SK-N-SH (cell line): ENCODE results near the gene CSPG4. TPM values are rescaled to one million over a fixed set of nuclear protein-coding genes. Genes with fewer than 3 reads are reported as not detected.

ENCODE experiments used
- CTCF ChIA-PET: fragments of 300-600, 350-600 bp; formaldehyde crosslinking; extraction: SDS; loops from one replicate; lab custom pipeline; 2021; lab: Yijun Ruan, JAX
- POLR2A ChIA-PET: fragments of 350-600 bp; sonication (Branson Sonifier 250); formaldehyde crosslinking; extraction: SDS; loops from one replicate; lab custom pipeline; 2020; ENCODE audit warnings: antibody characterized with exemption, inconsistent platforms; lab: Yijun Ruan, JAX
- DNase-seq: peaks from one replicate; pipeline ENCODE4 v3.0.0; 2012
- H2AFZ ChIP-seq: fragments of 200-600 bp; sonication (generic); 2 replicates; pipeline ENCODE4 v1.8.1; 2016; ENCODE audit warnings: antibody characterized with exemption, mild to moderate bottlenecking, low read depth
- H3F3A ChIP-seq: fragments of 200-600 bp; sonication (generic); replicated peaks from 2 replicates; pipeline ENCODE3; 2016; ENCODE audit warnings: antibody characterized with exemption, mild to moderate bottlenecking; ENCODE audit not compliant: insufficient read depth
- H3K27ac ChIP-seq, 2 experiments: fragments of 200-500 bp in 1 of 2; fragments of 200-600 bp in 1 of 2; sonication (Bioruptor generic) in 1 of 2; sonication (generic), shearing (Covaris generic) in 1 of 2; 2 replicates each; pipeline versions ENCODE4 v1.5.1 to v1.6.1; 2014 to 2016; ENCODE audit warnings: low read depth in 2 of 2, inconsistent platforms in 1 of 2, low read length in 1 of 2, mild to moderate bottlenecking in 1 of 2, mixed read lengths in 1 of 2
- H3K27me3 ChIP-seq: fragments of 200-600 bp; sonication (generic), shearing (Covaris generic); 2 replicates; pipeline ENCODE4 v1.6.1; 2016; ENCODE audit warnings: mixed run types; ENCODE audit not compliant: insufficient read depth
- H3K36me3 ChIP-seq, 2 experiments: fragments of 200-500 bp in 1 of 2; fragments of 200-600 bp in 1 of 2; sonication (Bioruptor generic) in 1 of 2; sonication (generic) in 1 of 2; replicated peaks in 1 of 2; 2 replicates each; pipeline versions ENCODE3 to v1.5.1; 2014 to 2016; ENCODE audit warnings: low read length in 1 of 2, mild to moderate bottlenecking in 1 of 2; ENCODE audit not compliant: insufficient read depth in 2 of 2, control insufficient read depth in 1 of 2
- H3K4me1 ChIP-seq, 2 experiments: fragments of 200-500 bp in 1 of 2; fragments of 200-600 bp in 1 of 2; sonication (Bioruptor generic) in 1 of 2; sonication (generic), shearing (Covaris generic) in 1 of 2; 2 replicates each; pipeline versions ENCODE4 v1.5.1 to v1.6.1; 2014 to 2016; ENCODE audit warnings: low read depth in 1 of 2, low read length in 1 of 2, mixed run types in 1 of 2; ENCODE audit not compliant: insufficient read depth in 2 of 2, control insufficient read depth in 1 of 2
- H3K4me2 ChIP-seq: fragments of 200-600 bp; sonication (generic), shearing (Covaris generic); 2 replicates; pipeline ENCODE4 v1.6.1; 2017; ENCODE audit warnings: mixed run types
- H3K4me3 ChIP-seq, 2 experiments: fragments of 200-500 bp in 1 of 2; fragments of 200-600 bp in 1 of 2; sonication (Bioruptor generic) in 1 of 2; sonication (generic), shearing (Covaris generic) in 1 of 2; 2 replicates each; pipeline versions ENCODE4 v1.5.1 to v1.8.1; 2014 to 2016; ENCODE audit warnings: low read depth in 2 of 2, inconsistent platforms in 1 of 2, low read length in 1 of 2, mild to moderate bottlenecking in 1 of 2, mixed read lengths in 1 of 2, moderate library complexity in 1 of 2
- H3K79me2 ChIP-seq: fragments of 200-600 bp; sonication (generic); 2 replicates; pipeline ENCODE4 v1.8.1; 2017; ENCODE audit warnings: mild to moderate bottlenecking; ENCODE audit not compliant: insufficient read depth
- H3K9ac ChIP-seq: fragments of 200-600 bp; sonication (generic); 2 replicates; pipeline ENCODE4 v1.6.1; 2017; ENCODE audit warnings: mixed run types
- H3K9me2 ChIP-seq: fragments of 200-600 bp; sonication (generic); 2 replicates; pipeline ENCODE4 v1.6.1; 2017; ENCODE audit warnings: mixed run types
- H3K9me3 ChIP-seq: fragments of 200-600 bp; sonication (generic); 2 replicates; pipeline ENCODE4 v1.6.1; 2017; ENCODE audit warnings: mixed run types, mild to moderate bottlenecking, moderate library complexity
- H4K20me1 ChIP-seq: fragments of 200-600 bp; sonication (generic); 2 replicates; pipeline ENCODE4 v1.6.1; 2017; ENCODE audit warnings: mild to moderate bottlenecking, mixed run types; ENCODE audit not compliant: insufficient read depth
- CHD2 ChIP-seq: fragments of 150-350 bp; IDR thresholded peaks from 2 replicates; pipeline ENCODE4 v1.6.1; 2018; ENCODE audit warnings: low read length; ENCODE audit not compliant: partially characterized antibody
- EP300 ChIP-seq, 2 experiments: IDR thresholded peaks; 2 replicates each; pipeline versions ENCODE4 v1.4.0 to v1.6.1; 2012; ENCODE audit warnings: borderline replicate concordance in 1 of 2, low read depth in 1 of 2, low read length in 1 of 2
- FOSL2 ChIP-seq: IDR thresholded peaks from 2 replicates; pipeline ENCODE4 v1.4.0; 2012; ENCODE audit warnings: low read depth, mild to moderate bottlenecking, moderate library complexity, borderline replicate concordance
- FOXM1 ChIP-seq: IDR thresholded peaks from 2 replicates; pipeline ENCODE4 v1.4.0; 2012; ENCODE audit warnings: low read depth, mild to moderate bottlenecking
- GABPA ChIP-seq: IDR thresholded peaks from 2 replicates; pipeline ENCODE4 v1.4.0; 2012; ENCODE audit warnings: low read depth, mild to moderate bottlenecking
- JUND ChIP-seq: IDR thresholded peaks from 2 replicates; pipeline ENCODE4 v1.4.0; 2012
- MEF2A ChIP-seq: IDR thresholded peaks from 2 replicates; pipeline ENCODE4 v1.4.0; 2012; ENCODE audit warnings: low read depth, borderline replicate concordance
- NFIC ChIP-seq: IDR thresholded peaks from 2 replicates; pipeline ENCODE4 v1.4.0; 2012; ENCODE audit warnings: borderline replicate concordance
- NRF1 ChIP-seq: IDR thresholded peaks from 2 replicates; pipeline ENCODE4 v1.6.1; 2012; ENCODE audit warnings: low read depth, mild to moderate bottlenecking, low read length
- RAD21 ChIP-seq: IDR thresholded peaks from 2 replicates; pipeline ENCODE4 v1.6.1; 2012; ENCODE audit warnings: mild to moderate bottlenecking, low read length
- RCOR1 ChIP-seq: fragments of 150-350 bp; IDR thresholded peaks from 2 replicates; pipeline ENCODE4 v1.6.1; 2017; ENCODE audit warnings: antibody characterized with exemption, low read length
- SIN3A ChIP-seq: IDR thresholded peaks from 2 replicates; pipeline ENCODE4 v1.6.1; 2012; ENCODE audit warnings: low read depth, mild to moderate bottlenecking, low read length, moderate library complexity, borderline replicate concordance
- SMC3 ChIP-seq: IDR thresholded peaks from 2 replicates; pipeline ENCODE4 v1.6.1; 2012; ENCODE audit warnings: low read depth, low read length, improper control_type of control experiment
- TAF1 ChIP-seq: IDR thresholded peaks from 2 replicates; pipeline ENCODE4 v1.6.1; 2012; ENCODE audit warnings: low read depth, mild to moderate bottlenecking, low read length, moderate library complexity, borderline replicate concordance
- YY1 ChIP-seq: IDR thresholded peaks from 2 replicates; pipeline ENCODE4 v1.4.0; 2012; ENCODE audit warnings: low read depth, mild to moderate bottlenecking
- WGBS: methylation state at CpG from one replicate; pipeline ENCODE4 v1.1.6; 2017; ENCODE audit warnings: low lambda C conversion rate; 5-methylcytosine and 5-hydroxymethylcytosine counted together
- polyA plus RNA-seq, 3 experiments: library from polyadenylated mRNA; depleted of rRNA; stranded (reverse); fragments of >200 nt; gene quantifications; 2 replicates each; pipeline ENCODE4 v1.2.3, GENCODE V29; 2012
- TF ChIP-seq, protein P1 (sequence below): fragments of 200-600 bp; sonication (generic); IDR thresholded peaks from 2 replicates; pipeline ENCODE4 v1.6.1; 2017; ENCODE audit warnings: antibody characterized with exemption, mild to moderate bottlenecking, moderate library complexity
- TF ChIP-seq, protein P2 (sequence below): IDR thresholded peaks from 2 replicates; pipeline ENCODE4 v1.4.0; 2012; ENCODE audit warnings: low read depth
- TF ChIP-seq, protein P3 (sequence below): IDR thresholded peaks from 2 replicates; pipeline ENCODE4; 2012
- TF ChIP-seq, protein P4 (sequence below): fragments of 150-350 bp; IDR thresholded peaks from 2 replicates; pipeline ENCODE4 v1.6.1; 2017; ENCODE audit warnings: antibody characterized with exemption, low read length, low read depth, borderline replicate concordance
- TF ChIP-seq, protein P5 (sequence below): IDR thresholded peaks from 2 replicates; pipeline ENCODE4 v1.4.0; 2012; ENCODE audit warnings: low read depth, borderline replicate concordance

The CSPG4 gene
- polyA plus RNA-seq, 1 of the 3 experiments (the other 2 are of a cell fraction): 0.35 TPM

DNA sequence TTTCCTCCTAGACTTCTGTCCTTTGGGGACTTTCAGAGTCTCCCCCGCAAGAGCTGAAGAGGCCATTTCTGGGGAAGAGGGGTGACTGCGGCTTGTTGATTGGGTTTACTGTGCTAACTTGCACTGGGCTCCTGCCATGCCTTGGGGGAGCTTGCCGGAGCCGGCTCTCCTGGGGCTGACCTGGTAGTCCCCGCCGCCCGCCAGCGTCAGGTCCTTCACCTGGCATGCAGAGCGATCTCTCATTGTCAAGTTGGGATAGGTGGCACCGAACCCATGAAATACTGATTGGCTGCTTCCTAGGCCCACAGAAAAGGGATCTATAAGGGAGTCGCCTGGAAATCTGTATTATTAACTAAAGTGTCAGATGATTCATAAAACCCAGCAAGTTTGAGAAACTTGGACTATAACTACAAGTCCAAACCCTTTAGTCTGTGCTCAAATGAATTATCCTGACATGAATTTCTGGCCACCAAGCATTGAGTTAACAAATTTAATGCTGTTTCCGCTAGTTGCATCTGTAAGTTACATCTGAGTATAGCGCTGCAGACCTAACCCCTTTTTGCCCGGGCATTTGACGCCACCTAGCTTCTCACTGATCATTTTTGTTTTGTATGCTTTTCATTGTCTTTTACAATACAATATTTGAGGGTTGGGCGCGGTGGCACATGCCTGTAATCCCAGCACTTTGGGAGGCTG is 72.0 kb downstream of the CSPG4 start (continued):
- TF ChIP-seq, protein P1, sequence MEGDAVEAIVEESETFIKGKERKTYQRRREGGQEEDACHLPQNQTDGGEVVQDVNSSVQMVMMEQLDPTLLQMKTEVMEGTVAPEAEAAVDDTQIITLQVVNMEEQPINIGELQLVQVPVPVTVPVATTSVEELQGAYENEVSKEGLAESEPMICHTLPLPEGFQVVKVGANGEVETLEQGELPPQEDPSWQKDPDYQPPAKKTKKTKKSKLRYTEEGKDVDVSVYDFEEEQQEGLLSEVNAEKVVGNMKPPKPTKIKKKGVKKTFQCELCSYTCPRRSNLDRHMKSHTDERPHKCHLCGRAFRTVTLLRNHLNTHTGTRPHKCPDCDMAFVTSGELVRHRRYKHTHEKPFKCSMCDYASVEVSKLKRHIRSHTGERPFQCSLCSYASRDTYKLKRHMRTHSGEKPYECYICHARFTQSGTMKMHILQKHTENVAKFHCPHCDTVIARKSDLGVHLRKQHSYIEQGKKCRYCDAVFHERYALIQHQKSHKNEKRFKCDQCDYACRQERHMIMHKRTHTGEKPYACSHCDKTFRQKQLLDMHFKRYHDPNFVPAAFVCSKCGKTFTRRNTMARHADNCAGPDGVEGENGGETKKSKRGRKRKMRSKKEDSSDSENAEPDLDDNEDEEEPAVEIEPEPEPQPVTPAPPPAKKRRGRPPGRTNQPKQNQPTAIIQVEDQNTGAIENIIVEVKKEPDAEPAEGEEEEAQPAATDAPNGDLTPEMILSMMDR: peak; percentile 54
- TF ChIP-seq, all 33 proteins: peak for 4

DNA sequence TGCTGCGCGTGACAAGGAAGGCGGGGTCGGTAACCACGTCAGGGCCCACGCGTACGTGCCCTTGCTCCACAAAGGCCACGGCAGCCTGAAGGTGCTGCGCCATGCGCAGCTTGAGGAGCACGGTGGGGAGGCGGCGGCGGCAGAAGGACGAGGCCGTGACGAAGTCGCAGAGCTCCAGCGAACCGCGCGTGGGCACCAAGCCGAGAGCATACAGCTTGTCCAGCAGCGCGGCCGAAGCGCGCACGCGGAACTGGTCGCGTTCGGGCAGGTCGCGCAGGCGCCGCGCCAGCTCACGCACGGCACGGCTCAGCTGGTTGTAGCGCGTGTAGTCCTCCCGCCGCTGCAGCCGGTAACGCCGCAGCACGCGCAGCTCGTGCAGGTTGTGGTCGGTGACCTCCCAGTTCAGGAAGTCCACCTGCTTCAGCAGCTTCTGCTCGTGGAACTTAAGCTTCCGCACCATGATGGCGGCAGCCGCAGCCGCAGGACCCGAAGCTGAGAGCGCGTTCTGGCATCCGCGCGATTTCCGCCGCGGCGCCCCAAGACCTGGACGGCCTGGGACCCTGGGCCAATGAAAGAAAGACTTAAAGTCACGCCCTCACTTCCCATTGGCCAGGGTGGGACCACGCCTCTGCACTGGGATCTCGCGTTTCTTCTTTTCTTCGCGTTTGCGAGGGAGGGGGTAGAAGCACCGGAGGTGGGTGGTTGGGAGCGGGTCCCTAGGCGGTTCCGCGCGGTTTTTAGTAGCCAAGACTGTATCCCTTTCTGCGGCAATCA is 72.8 kb downstream of the CSPG4 start, which contains the start of gene IMP3:
TSS of gene IMP3 (minus strand) at position 516 of the 774 bp plus-strand sequence. CDS start at position 460, 56 bp downstream.
- H3K9me2 ChIP-seq: no peaks in the 10 kb centered on the region
- H3K36me3 ChIP-seq: peaks cover 0 to 5% of the 10 kb centered on the region in 2 experiments
- 1% methylated on average over 41 of the region's 83 CpGs for WGBS
- peaks cover 49% of the 10 kb centered on the region for H3K79me2 ChIP-seq
- H3K27ac ChIP-seq: peak within 1 kb of the TSS; percentile 87 to 92
- H3F3A ChIP-seq: peaks cover 31% of the 10 kb centered on the region
- H2AFZ ChIP-seq: peak within 1 kb of the TSS; percentile 61
- H4K20me1 ChIP-seq: peaks cover 20% of the 10 kb centered on the region
- peaks cover 11% of the 10 kb centered on the region in 2 experiments; a peak in 2 of 4 replicates for H3K4me1 ChIP-seq
- CTCF ChIA-PET: interaction anchor here (0.9 to 4.0 kb wide), 15 partner anchors 14 to 272 kb away, joined by 3 to 27 read pairs (median 4); partner anchors contain the start of genes MAN2C1, PTPN9, SIN3A and SNUPN
- H3K4me2 ChIP-seq: peak within 1 kb of the TSS; percentile 91
- peak within 1 kb of the TSS; percentile 71 to 76 for H3K4me3 ChIP-seq
- DNase-seq: peak; percentile 98
- POLR2A ChIA-PET: interaction anchor here (0.6 to 2.5 kb wide), 11 partner anchors 9 to 271 kb away, joined by 3 to 31 read pairs (median 6); partner anchors contain the start of genes MAN2C1, PTPN9, SIN3A and SNUPN
- no peaks in the 10 kb centered on the region for H3K27me3 ChIP-seq
- peak within 1 kb of the TSS; percentile 83 for H3K9ac ChIP-seq
- no peaks in the 10 kb centered on the region for H3K9me3 ChIP-seq
- peak; percentile 65 for TF ChIP-seq GABPA
- TF ChIP-seq, protein P2, sequence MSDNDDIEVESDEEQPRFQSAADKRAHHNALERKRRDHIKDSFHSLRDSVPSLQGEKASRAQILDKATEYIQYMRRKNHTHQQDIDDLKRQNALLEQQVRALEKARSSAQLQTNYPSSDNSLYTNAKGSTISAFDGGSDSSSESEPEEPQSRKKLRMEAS: peak; percentile 75
- no peak for TF ChIP-seq RAD21
- peak; percentile 90 for TF ChIP-seq TAF1
- peak; percentile 85 for TF ChIP-seq SIN3A
- TF ChIP-seq RCOR1: no peak
- TF ChIP-seq MEF2A: no peak
- TF ChIP-seq, protein P3, sequence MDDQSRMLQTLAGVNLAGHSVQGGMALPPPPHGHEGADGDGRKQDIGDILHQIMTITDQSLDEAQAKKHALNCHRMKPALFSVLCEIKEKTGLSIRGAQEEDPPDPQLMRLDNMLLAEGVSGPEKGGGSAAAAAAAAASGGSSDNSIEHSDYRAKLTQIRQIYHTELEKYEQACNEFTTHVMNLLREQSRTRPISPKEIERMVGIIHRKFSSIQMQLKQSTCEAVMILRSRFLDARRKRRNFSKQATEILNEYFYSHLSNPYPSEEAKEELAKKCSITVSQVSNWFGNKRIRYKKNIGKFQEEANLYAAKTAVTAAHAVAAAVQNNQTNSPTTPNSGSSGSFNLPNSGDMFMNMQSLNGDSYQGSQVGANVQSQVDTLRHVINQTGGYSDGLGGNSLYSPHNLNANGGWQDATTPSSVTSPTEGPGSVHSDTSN: no peak; the same call in 1 of the 2 replicates
- peak; percentile 53 for TF ChIP-seq NRF1
- TF ChIP-seq JUND: no peak
- TF ChIP-seq FOXM1: no peak
- TF ChIP-seq FOSL2: no peak
- TF ChIP-seq NFIC: no peak
- TF ChIP-seq EP300 (IDR thresholded peaks at IDR 0.05; ENCODE audit: borderline replicate concordance in 1 of 2, low read depth in 1 of 2, low read length in 1 of 2): no peak
- TF ChIP-seq CHD2: peak; percentile 99
- TF ChIP-seq SMC3: no peak
- TF ChIP-seq, protein P4, sequence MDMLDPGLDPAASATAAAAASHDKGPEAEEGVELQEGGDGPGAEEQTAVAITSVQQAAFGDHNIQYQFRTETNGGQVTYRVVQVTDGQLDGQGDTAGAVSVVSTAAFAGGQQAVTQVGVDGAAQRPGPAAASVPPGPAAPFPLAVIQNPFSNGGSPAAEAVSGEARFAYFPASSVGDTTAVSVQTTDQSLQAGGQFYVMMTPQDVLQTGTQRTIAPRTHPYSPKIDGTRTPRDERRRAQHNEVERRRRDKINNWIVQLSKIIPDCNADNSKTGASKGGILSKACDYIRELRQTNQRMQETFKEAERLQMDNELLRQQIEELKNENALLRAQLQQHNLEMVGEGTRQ: no peak
- TF ChIP-seq, protein P5, sequence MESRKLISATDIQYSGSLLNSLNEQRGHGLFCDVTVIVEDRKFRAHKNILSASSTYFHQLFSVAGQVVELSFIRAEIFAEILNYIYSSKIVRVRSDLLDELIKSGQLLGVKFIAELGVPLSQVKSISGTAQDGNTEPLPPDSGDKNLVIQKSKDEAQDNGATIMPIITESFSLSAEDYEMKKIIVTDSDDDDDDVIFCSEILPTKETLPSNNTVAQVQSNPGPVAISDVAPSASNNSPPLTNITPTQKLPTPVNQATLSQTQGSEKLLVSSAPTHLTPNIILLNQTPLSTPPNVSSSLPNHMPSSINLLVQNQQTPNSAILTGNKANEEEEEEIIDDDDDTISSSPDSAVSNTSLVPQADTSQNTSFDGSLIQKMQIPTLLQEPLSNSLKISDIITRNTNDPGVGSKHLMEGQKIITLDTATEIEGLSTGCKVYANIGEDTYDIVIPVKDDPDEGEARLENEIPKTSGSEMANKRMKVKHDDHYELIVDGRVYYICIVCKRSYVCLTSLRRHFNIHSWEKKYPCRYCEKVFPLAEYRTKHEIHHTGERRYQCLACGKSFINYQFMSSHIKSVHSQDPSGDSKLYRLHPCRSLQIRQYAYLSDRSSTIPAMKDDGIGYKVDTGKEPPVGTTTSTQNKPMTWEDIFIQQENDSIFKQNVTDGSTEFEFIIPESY: peak; percentile 98
- TF ChIP-seq YY1: peak; percentile 90
